NB4 (cell line): ENCODE results near the gene PLD2.

Source experiments
- POLR2A ChIP-seq: IDR thresholded peaks from 2 replicates; pipeline ENCODE4 v1.6.1; 2011; ENCODE audit warnings: mild to moderate bottlenecking; ENCODE audit not compliant: insufficient read length; ENCODE audit errors: extremely low read depth
- TF ChIP-seq, protein P1 (sequence below): IDR thresholded peaks from one replicate; pipeline ENCODE4 v1.5.1; 2012; ENCODE audit warnings: low read depth, low read length
- TF ChIP-seq, protein P2 (sequence below): IDR thresholded peaks from 2 replicates; pipeline ENCODE4 v1.6.1; 2011; ENCODE audit warnings: low read depth, low read length

DNA sequence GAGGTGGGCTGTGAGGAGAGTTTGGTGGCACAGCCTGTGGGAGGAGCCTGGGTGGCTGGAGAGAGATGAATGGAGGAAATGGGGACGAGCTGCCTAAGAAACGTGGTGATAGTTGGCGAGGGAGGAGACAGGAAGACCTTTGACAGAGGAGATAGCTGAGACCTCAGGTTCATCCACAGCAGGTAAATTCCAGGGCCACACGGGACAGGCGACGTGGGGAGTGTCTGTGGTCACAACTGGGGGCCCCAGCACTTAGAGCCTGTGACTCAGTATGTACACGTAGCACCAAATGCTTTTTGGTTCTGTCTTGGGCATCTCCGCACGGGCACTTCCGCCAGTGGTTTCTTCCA is 33.9 kb downstream of the PLD2 start:
- TF ChIP-seq, protein P1, sequence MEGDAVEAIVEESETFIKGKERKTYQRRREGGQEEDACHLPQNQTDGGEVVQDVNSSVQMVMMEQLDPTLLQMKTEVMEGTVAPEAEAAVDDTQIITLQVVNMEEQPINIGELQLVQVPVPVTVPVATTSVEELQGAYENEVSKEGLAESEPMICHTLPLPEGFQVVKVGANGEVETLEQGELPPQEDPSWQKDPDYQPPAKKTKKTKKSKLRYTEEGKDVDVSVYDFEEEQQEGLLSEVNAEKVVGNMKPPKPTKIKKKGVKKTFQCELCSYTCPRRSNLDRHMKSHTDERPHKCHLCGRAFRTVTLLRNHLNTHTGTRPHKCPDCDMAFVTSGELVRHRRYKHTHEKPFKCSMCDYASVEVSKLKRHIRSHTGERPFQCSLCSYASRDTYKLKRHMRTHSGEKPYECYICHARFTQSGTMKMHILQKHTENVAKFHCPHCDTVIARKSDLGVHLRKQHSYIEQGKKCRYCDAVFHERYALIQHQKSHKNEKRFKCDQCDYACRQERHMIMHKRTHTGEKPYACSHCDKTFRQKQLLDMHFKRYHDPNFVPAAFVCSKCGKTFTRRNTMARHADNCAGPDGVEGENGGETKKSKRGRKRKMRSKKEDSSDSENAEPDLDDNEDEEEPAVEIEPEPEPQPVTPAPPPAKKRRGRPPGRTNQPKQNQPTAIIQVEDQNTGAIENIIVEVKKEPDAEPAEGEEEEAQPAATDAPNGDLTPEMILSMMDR = no peak
- TF ChIP-seq POLR2A = no peak
- TF ChIP-seq, protein P2, sequence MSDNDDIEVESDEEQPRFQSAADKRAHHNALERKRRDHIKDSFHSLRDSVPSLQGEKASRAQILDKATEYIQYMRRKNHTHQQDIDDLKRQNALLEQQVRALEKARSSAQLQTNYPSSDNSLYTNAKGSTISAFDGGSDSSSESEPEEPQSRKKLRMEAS = no peak
